GM19023 (cell line): ENCODE results near the gene ANKRD40.
"Not testable (repeated sequence)": the region's sequence is repeated elsewhere in the genome, so short reads cannot be mapped to it uniquely, and the experiment has no call there.

Source experiments
- ATAC-seq: cut with Tn5 transposase; IDR thresholded peaks from one replicate; pipeline ENCODE4 v1.9.1; 2021; ENCODE audit warnings: mild to moderate bottlenecking, moderate library complexity; ENCODE audit not compliant: unreplicated experiment

The ANKRD40 gene

DNA sequence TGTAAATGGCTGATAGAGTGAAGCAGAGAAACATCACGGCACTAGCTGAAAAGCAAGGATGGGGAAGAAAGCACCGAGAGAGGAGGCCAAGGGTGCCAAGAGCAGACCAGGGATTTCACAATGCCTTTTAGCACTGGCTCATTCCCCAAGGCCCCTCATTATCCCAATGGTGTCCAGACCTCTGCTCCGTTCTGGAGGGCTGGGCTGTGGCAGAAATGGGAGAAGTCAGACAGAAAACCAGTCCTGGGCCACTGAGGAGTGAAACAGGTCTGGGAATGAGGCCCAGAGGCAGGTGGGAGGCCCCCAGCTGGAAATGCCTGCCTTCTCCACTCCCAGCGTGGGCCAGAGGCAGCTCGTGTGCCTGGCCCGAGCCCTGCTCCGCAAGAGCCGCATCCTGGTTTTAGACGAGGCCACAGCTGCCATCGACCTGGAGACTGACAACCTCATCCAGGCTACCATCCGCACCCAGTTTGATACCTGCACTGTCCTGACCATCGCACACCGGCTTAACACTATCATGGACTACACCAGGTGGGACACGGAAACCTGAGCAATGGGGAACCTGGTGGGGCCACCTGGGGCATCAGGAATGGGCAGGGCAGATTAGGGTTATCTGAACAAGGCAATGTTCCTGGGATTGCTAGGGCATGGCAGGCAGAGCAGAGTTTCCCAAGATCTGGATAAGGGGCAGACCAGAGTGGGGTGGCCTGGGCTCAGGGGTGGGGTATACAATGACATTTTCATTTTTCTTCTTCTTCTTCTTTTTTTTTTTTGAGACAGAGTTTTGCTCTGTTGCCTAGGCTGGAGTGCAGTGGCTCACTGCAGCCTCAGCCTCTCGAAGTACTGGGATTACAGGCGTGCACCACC, 20.3 kb downstream of the ANKRD40 start:
- no peak for ATAC-seq

DNA sequence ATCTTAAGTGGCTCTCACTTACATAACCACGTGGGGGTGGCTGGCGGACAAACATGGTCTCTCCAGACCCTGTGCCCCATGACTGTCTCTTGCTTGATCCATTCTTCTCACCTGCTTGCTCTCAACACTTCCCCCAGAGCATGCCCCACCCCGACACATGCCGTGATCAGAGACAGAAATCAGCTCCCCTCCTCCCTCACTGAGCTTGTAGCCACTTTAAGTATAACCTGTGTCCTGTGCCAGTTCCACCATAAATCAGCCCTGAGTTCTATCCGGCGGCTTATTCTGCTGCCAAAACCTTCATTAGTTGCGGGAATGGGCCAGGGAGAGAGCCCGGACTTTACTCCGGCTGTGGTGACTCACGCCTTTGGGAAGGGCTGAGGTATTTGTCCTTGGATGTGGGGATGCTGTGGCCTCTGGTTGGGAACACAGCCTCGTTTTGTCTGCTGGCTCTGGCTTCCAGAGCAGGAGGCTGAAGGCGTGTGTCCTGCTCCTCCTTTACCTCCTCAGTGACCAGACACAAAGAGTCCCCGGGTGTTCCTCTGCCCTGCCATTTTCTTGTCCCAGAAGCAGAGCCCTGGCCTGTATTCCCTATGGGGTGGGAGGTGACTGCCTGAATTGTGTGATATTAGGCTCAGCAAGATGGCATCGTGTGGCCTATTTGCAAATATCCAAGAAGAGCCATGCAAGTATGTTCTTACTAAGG, 21.1 kb downstream of the ANKRD40 start:
- ATAC-seq = no peak

DNA sequence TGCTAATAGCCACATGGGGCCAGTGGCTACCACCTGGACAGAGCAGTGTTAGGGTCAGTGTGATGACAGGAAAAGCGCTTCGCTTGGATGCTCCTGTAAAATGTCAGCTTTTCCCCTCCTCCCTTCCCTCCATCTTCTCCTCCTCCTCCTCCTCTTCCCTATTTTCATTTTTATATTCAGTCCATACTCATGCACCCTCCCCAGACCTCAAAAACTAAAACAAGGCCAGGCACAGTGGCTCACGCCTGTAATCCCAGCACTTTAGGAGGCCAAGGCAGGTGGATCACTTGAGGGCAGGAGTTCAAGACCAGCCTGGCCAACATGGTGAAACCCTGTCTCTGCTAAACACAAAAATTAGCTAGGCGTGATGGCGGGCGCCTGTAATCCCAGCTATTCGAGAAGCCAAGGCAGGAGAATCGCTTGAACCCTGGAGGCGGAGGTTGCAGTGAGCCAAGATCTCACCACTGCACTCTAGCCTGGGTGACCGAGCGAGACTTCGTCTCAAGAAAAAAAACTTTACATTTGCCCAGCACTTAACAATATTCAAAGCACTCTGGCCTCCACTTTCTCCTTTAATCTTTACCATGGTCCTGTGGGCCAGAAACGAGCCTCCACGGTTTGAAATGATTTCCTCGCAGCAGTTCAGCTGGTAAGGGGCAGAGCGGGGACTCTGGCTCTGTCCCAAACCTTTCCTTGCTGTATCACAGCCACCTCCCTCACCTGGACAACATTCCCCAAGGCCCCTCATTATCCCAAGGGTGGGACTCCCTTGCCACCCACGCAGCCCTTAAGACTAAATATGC, 21.8 kb downstream of the ANKRD40 start:
- no peak for ATAC-seq

DNA sequence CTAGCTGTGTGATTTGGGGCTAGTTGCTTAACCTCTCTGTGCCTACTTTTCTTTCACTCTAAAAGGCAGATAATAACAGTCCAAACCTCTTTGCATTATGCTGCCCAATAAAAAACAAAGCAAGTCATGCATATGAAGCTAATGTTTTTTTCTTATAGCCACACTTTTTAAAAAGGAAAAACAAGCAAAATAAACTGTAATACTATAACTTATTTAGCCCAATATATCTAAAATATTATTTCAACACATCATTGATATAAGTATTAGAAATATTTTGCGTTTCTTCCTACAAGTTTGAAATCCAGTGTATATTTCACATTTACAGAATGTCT, 22.4 kb downstream of the ANKRD40 start:
- no peak for ATAC-seq

DNA sequence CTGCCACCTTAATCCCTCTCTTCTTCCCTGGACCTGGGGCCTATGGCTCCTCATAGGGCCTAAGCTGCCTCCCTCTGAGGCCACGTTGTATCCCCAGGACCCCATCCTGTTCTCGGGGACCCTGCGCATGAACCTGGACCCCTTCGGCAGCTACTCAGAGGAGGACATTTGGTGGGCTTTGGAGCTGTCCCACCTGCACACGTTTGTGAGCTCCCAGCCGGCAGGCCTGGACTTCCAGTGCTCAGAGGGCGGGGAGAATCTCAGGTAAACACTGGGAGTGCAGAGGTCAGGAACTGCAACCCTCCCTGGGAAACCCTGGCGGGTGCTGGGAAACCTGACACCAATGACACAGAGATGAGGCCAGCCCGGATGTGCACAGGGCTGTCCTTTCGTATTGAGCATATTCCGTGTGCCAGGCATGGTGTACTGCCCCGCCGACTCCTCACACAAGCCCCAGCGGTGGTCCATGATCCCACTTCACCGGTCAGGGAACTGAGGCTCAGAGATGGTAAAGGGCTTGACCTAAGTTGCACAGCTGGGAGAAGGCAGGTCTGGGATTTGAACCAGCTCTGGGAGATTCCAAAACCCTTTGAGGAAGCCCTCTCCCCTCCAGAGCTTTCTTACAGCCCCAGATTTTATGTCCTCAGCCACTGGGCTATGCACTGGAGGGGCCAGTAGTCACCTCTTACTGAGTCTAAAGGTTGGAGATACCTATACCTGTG, 22.9 kb downstream of the ANKRD40 start:
- no peak for ATAC-seq

DNA sequence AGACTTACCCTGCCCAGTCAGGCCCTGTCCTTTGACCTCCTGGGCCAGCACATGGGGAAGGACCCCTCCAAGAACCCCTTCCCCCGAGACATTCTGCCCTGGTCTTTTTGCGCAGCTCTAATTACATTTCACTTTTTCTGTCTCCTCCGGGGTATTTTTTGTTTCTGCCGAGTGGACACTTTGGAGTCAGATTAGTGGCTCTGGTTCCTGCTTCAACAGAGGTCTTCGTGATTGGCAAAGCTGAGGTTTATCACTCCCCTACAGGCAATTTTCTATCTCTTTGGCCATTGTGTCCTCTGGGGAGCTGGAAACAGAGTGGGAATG, 23.5 kb downstream of the ANKRD40 start:
- ATAC-seq = no peak

DNA sequence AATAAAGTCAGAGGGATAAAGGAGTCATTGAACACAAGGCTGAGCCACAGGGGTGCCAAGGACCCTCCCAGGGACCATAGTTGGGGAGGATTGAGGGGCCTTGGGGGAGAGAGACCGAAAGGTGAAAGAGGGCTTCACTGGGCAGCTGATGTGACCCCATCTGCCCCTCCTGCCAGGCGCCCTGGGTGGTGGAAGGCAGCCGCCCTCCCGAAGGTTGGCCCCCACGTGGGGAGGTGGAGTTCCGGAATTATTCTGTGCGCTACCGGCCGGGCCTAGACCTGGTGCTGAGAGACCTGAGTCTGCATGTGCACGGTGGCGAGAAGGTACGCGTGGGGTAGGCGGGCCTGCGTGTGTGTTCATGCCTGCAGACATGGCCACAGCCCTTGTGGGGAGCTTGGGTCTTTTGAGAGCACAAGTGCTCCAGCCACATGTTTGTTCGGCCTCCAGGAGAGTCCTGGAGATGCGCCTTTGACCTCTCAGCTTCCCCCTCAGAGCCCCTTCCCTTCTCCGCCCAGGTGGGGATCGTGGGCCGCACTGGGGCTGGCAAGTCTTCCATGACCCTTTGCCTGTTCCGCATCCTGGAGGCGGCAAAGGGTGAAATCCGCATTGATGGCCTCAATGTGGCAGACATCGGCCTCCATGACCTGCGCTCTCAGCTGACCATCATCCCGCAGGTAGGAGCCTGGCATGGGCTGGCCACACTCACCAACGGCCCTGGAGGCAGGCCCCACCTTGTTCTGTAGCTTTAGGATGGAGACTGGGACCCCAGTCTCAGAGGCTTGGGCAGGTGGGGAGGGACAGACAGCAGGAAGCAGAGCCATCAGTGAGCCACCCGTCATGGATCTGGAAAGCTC, 24.1 kb downstream of the ANKRD40 start:
- no peak for ATAC-seq

DNA sequence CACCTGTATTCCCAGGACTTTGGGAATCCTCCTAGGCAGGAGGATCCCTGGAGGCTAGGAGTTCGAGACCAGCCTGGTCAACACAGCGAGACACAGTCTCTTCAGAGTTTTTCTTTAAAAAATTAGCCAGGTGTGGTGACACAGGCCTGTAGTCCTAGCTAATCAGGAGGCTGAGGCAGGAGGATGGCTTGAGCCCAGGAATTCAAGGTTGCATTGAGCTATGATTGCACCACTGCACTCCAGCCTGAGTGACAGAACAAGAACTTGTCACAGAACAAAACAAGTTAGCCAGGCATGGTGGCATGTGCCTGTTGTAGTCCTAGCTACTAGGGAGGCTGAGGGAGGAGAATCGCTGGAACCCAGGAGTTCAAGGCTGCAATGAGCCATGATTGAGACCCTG, 24.8 kb downstream of the ANKRD40 start:
- no peak for ATAC-seq

DNA sequence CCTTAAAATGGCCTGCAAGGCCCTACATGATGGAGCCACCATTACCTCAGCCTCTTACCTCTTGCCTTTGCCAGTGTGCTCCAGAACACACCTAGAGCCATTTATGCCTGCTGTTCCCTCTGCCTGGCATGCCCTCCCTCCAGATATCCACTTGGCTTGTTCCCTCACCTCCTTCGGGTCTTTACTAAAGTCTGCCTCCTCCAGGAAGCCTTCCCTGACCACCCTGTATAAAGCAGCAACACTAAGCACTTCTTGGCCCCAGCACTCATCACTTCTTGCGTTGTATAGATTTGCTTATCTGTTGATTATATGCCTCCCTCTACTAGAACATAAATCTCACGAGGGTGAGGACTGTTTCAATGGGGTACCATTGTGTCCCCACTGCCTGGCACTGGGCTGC, 25.3 kb downstream of the ANKRD40 start:
- ATAC-seq = no peak

DNA sequence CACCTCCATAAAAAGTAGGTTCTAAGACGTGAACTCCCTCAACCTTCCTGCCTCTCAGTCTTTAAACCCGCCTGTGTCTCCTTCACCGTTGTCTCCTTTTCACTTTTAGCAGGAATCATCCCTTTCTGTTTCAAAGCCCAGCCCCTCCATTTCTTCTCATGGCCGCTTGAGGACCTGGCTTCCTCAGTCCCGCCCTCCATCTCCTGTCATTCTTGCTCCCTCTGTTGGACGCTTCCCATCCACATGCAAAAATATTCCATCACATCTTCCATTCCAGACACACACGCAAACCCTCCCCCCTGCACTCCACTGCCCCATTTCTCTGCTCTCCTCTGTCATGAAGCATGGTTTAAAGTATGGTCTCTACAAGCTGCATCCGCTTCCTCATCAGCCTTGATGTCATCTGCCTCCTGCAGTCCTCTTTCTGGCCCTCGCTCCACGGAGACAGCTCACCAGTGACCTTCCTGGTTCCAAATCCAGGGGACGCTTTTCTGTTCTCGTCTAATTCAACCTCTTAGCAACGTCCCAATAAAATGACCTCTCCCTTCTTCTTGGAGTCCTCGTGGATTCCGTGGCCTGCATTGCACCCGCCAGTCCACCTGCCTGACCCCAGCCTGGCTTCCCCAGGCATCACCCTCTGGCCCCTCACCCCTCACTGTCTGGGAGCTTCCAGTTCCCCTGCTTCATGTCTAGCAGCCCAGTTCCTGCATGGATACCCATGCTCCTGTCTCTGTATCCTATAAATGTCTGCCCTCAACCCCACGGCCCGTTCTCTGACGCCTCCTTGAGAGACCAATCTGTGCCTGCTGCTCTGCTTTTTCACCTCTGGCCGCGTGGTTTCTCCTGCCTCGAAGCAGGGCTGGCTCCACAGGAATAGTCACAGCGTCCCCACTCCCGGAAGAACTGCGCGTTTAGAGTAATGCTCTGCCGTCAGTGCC, 26.2 kb downstream of the ANKRD40 start:
- ATAC-seq = no peak

DNA sequence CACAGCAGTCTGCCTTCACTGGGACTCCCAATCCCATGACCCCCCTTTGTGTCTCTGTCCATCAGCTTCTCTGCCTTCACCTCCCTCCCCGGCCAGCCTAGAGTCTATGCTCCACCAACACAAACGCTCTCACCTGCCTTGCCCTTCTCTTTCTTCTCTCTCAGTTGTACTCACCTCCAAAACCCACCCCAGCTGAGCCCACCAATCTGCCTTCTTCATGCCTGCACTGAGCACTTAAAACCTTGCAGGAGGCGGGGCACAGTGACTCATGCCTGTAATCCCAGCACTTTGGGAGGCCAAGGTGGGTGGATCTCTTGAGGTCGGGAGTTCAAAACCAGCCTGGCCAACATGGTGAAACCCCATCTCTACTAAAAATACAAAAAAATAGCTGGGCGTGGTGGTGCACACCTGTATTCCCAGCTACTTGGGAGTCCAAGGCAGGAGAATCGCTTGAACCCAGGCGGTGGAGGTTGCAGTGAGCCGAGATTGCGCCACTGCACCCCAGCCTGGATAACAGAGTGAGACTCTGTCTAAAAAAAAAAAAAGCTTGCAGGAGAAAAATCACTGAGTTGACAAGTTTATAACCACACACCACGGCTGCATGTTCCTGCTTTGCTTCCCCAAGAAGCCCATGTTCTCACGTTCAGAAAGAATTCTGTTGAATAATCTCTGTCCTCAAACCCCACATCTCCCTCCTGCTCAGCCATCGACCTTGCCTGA, 27.0 kb downstream of the ANKRD40 start:
- not testable (repeated sequence) for ATAC-seq

DNA sequence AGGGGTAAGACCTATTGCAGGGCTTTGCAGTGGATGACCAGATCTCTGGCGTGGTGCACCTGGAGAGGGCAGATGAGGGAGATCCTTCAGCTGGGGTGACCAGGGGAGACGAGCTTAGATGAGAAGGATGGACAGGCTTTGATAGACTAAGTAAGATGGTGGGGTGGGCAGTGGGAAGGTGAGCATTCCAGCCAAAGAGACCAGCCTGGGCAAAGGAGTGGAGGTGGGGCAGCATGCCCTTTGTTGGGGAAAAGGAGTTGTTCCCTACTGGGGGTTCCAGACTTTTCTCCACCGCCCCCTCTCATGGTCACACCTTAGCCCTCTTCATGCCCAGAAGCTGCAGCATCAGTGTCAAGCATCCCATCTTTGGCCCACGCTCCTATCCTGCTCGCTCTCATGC, 27.6 kb downstream of the ANKRD40 start:
- no peak for ATAC-seq

DNA sequence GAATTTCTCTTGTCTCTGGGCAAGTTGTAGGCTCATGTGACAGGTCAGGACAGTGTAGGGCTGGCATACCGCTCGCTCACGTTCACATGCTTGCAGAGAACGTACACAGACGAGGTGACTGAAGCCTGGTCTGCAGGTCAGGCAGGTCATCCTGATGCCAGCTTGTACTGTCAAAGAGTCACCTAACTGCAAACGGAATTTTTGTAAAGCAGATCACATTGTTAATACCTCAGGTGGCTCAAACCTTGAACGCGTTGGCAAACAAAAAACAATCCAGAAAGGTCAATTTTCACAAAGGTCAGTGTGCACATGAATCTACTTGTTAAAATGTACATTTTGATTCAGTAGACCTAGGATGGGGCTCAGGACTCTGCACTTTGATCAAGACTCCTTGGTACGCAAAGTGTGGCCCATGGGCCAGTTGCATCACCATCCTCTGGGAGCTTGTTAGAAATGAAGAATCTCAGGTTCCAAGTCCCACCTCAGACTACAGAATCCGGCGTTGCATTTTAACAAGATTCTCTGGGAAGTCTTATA, 28.6 kb downstream of the ANKRD40 start:
- ATAC-seq = no peak

DNA sequence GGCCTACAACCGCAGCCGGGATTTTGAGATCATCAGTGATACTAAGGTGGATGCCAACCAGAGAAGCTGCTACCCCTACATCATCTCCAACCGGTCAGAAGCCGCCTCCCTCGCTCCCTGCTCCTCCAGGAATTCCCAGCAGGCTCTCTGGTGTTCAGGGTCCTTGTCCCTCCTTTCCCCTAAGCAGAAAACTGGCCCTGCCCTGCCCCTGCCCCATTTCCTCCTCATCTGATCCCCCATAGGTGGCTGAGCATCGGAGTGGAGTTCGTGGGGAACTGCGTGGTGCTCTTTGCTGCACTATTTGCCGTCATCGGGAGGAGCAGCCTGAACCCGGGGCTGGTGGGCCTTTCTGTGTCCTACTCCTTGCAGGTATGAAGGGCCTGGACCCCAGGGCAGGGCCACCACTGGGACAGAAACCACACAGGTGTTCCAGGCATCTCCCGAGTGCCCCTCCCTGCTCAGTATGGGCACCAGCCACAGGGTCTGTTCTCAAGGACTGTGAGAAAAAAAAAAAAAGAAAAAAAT, 29.8 kb downstream of the ANKRD40 start:
- ATAC-seq = no peak

DNA sequence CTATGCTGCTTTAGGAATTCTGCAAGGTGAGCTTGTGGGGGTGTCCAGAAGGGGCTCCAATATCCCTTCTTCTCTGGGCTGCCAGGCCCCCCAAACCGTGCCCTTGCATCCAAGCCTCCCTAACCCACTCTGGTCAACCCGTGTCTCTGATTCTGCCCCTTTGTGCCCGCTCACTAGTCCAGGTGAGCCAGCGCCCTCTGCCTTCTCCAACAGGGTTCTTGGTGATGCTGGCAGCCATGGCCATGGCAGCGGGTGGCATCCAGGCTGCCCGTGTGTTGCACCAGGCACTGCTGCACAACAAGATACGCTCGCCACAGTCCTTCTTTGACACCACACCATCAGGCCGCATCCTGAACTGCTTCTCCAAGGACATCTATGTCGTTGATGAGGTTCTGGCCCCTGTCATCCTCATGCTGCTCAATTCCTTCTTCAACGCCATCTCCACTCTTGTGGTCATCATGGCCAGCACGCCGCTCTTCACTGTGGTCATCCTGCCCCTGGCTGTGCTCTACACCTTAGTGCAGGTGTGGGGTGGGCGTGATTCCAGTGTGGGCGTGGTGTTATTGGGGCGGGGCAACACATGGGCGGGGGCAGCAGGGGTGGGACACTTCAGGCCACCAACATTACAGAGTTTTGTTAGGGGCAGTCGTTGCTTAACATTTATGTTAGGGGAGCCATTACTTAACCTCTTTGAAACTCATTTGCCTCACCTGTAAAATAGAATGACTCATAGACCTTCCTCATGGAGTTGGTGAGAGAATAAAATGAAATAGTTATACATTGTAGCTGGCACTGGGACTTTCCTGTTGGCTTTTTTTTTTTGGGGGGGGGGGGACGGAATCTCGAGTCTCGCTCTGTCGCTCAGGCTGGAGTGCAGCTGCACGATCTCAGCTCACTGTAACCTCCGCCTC, 31.4 kb downstream of the ANKRD40 start:
- no peak for ATAC-seq

DNA sequence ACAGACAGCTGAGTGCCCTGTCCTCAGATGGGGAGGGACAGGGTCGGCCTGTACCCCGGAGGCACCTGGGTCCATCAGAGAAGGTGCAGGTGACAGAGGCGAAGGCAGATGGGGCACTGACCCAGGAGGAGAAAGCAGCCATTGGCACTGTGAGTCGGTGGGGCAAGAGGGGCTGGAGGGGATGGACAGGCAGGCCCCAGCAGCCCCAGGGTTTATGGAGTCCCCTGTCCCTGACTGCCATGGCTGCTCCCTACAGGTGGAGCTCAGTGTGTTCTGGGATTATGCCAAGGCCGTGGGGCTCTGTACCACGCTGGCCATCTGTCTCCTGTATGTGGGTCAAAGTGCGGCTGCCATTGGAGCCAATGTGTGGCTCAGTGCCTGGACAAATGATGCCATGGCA, 32.1 kb downstream of the ANKRD40 start:
- ATAC-seq = no peak

DNA sequence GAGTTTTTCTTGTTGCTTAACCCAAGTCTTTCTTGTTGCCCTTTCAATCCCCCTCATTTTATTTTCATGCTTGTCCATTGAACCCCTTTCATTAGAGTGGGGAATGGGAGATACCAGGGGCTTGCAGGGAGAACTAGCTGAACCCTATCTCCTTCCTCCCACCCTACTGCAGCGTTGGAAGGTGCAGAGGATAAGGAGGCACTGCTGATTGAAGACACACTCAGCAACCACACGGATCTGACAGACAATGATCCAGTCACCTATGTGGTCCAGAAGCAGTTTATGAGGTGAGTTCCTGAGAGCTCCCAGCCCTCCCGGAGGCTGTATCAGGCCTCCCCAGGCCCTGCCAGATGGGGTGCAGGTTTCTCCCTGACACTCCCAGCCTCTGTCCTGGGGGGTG, 32.5 kb downstream of the ANKRD40 start:
- no peak for ATAC-seq
